NAMALWA (cell line): ENCODE measurements around the gene GGT6.

Experiments used
- DNase-seq: peaks from one replicate; pipeline ENCODE4 v3.0.0-alpha.2; 2015; ENCODE audit warnings: low spot score

The GGT6 gene

GRCh38 chr17:4538236-4539002 lies 22.0 kb downstream of the GGT6 start:
- DNase-seq: no peak

- DNase-seq: peak; percentile 34
These were observed 22.7 kb downstream of the GGT6 start for GRCh38 chr17:4537451-4538235.

- no peak for DNase-seq
These were observed 23.5 kb downstream of the GGT6 start for GRCh38 chr17:4536742-4537411.

GRCh38 chr17:4536259-4536741 lies 24.1 kb downstream of the GGT6 start:
- DNase-seq: no peak

- DNase-seq: no peak
These were observed 24.6 kb downstream of the GGT6 start for GRCh38 chr17:4535667-4536258.

GRCh38 chr17:4534928-4535666 lies 25.3 kb downstream of the GGT6 start:
- DNase-seq: no peak

GRCh38 chr17:4534515-4534914 lies 25.9 kb downstream of the GGT6 start:
- DNase-seq: no peak

GRCh38 chr17:4533523-4534504 lies 26.6 kb downstream of the GGT6 start:
- DNase-seq: no peak

- DNase-seq: no peak
These were observed 27.4 kb downstream of the GGT6 start for GRCh38 chr17:4532860-4533522.

- no peak for DNase-seq
These were observed 28.2 kb downstream of the GGT6 start for GRCh38 chr17:4531988-4532736.

- DNase-seq: no peak
These were observed 29.3 kb downstream of the GGT6 start for GRCh38 chr17:4530799-4531730.

GRCh38 chr17:4529533-4530152 lies 30.7 kb downstream of the GGT6 start:
- no peak for DNase-seq

GRCh38 chr17:4527566-4528125 lies 32.7 kb downstream of the GGT6 start:
- no peak for DNase-seq

GRCh38 chr17:4527134-4527533 lies 33.2 kb downstream of the GGT6 start:
- DNase-seq: no peak

GRCh38 chr17:4525691-4526397 lies 34.5 kb downstream of the GGT6 start:
- no peak for DNase-seq

- no peak for DNase-seq
These were observed 36.4 kb downstream of the GGT6 start for GRCh38 chr17:4523946-4524345.
